Measurements from ENCODE around the gene CCND2. TPM values are rescaled to one million over a fixed set of nuclear protein-coding genes. Genes with fewer than 3 reads are reported as not detected.

The CCND2 gene
- total RNA-seq, 2 experiments from 2014 or later, result 572 to 592 TPM

GRCh38 chr12:4320497-4320852 lies 46.9 kb downstream of the CCND2 start:
- Mint-ChIP-seq H3K27me3 (ENCODE audit: low read depth) (no peaks in the 10 kb centered on the region), H3K36me3 (ENCODE audit: low read depth) (peaks cover 16% of the 10 kb centered on the region), H3K9me3 (ENCODE audit: insufficient read depth) (no peaks in the 10 kb centered on the region), H3K4me1 (ENCODE audit: low read depth) (peaks cover 44% of the 10 kb centered on the region), H3K27ac (peak overlapping the region; percentile 95), H3K4me3 (peak overlapping the region; percentile 83)
- POLR2A ChIA-PET, result interaction anchor here (0.6 to 1.1 kb wide), 2 partner anchors 15 to 16 kb away, joined by 3 read pairs; no protein-coding TSS in a partner anchor
- DNase-seq (no peak), ATAC-seq (no peak)
- CTCF ChIA-PET, result interaction anchor here (1.5 kb wide), 1 partner anchor 44 kb away, joined by 5 read pairs; no protein-coding TSS in a partner anchor

GRCh38 chr12:4320853-4321701 lies 47.5 kb downstream of the CCND2 start, which contains the start of gene TIGAR:
Gene TIGAR (plus strand): TSS chr12:4321213. CDS start chr12:4321272, 59 bp downstream.
- ATAC-seq, result peak; percentile 99
- DNase-seq, result peak; percentile 94
- H3K4me3 Mint-ChIP-seq, result peak within 1 kb of the TSS; percentile 83
- H3K4me1 Mint-ChIP-seq (ENCODE audit: low read depth), result peaks cover 47% of the 10 kb centered on the region
- H3K9me3 Mint-ChIP-seq (ENCODE audit: insufficient read depth), result no peaks in the 10 kb centered on the region
- no peaks in the 10 kb centered on the region for H3K27me3 Mint-ChIP-seq (ENCODE audit: low read depth)
- POLR2A ChIA-PET, result interaction anchor here (0.6 to 1.1 kb wide), 2 partner anchors 15 kb away, joined by 3 read pairs; no protein-coding TSS in a partner anchor
- CTCF ChIA-PET, result interaction anchor here (1.1 to 1.5 kb wide), 3 partner anchors 11 to 204 kb away, joined by 3 to 5 read pairs (median 4); no protein-coding TSS in a partner anchor
- H3K36me3 Mint-ChIP-seq (ENCODE audit: low read depth), result peaks cover 19% of the 10 kb centered on the region
- H3K27ac Mint-ChIP-seq, result peak within 1 kb of the TSS; percentile 95

GRCh38 chr12:4322726-4323125 lies 49.2 kb downstream of the CCND2 start:
- Mint-ChIP-seq H3K27me3 (ENCODE audit: low read depth) (no peaks in the 10 kb centered on the region), H3K27ac (peak overlapping the region; percentile 57), H3K4me1 (ENCODE audit: low read depth) (peaks cover 52% of the 10 kb centered on the region), H3K9me3 (ENCODE audit: insufficient read depth) (no peaks in the 10 kb centered on the region), H3K36me3 (ENCODE audit: low read depth) (peaks cover 20% of the 10 kb centered on the region), H3K4me3 (peak overlapping the region; percentile 1)
- ATAC-seq, result no peak
- POLR2A ChIA-PET, result interaction anchor here (1.6 kb wide), 1 partner anchor 14 kb away, joined by 3 read pairs; no protein-coding TSS in a partner anchor
- DNase-seq, result no peak
- CTCF ChIA-PET, result interaction anchor here (0.6 to 1.0 kb wide), 2 partner anchors 439 to 589 kb away, joined by 3 read pairs; no protein-coding TSS in a partner anchor

Other genes with a start within 250 kb of the CCND2 start
- gene TIGAR, start 47.5 kb downstream of the CCND2 start, total RNA-seq, result 10 to 100 TPM; 14.7 to 15.8 TPM
- not detected for gene FGF23, start 106.0 kb downstream of the CCND2 start, total RNA-seq
- gene FGF6, start 172.1 kb downstream of the CCND2 start, total RNA-seq, result not detected

All from activated CD8-positive, alpha-beta T cell treated with anti-CD3 and anti-CD28 coated beads, Interleukin-2, amount 10 ng/mL, durations not matched to agents 7 days and 5 days (primary cell).